ENCODE results near the gene CIAO1. TPM values are rescaled to one million over a fixed set of nuclear protein-coding genes. Genes with fewer than 3 reads are reported as not detected.

The CIAO1 gene
- total and polyA plus RNA-seq, 2 of the 13 experiments (the other 11 are each of a cell fraction or from before 2014, with no cell fraction given) = 99.3 to 120 TPM

- TF ChIP-seq RXRA (CRISPR knock-in tag; IDR thresholded peaks at IDR 0.05) = peak; percentile 85
- no peak; the same call in 1 of the 2 replicates for TF ChIP-seq ZNF558 (CRISPR knock-in tag; IDR thresholded peaks at IDR 0.05; ENCODE audit: borderline replicate concordance)
- no peak for TF ChIP-seq HOXA7 (CRISPR knock-in tag; IDR thresholded peaks at IDR 0.05)
- TF ChIP-seq AKNA (CRISPR knock-in tag; IDR thresholded peaks at IDR 0.05; ENCODE audit: borderline replicate concordance) = peak; percentile 88; the same call in 1 of the 2 replicates
- peak; percentile 85 for TF ChIP-seq ZBTB20 (CRISPR knock-in tag; IDR thresholded peaks at IDR 0.05; ENCODE audit: borderline replicate concordance, low read depth)
- TF ChIP-seq MAX (IDR thresholded peaks at IDR 0.05) = peak; percentile 96
- no peak for TF ChIP-seq NBN (conservative IDR thresholded peaks at IDR 0.05)
- TF ChIP-seq GATAD1 (CRISPR knock-in tag; IDR thresholded peaks at IDR 0.05) = peak; percentile 99
- TF ChIP-seq YEATS4 (CRISPR knock-in tag; IDR thresholded peaks at IDR 0.05; ENCODE audit: borderline replicate concordance) = peak; percentile 99
- 0 out of 2 replicates have a peak, but pooled peaks have one; percentile 1 for TF ChIP-seq ZNF572 (CRISPR knock-in tag; IDR thresholded peaks at IDR 0.05)
- TF ChIP-seq PBX3 (CRISPR knock-in tag; IDR thresholded peaks at IDR 0.05; ENCODE audit: borderline replicate concordance) = no peak
- TF ChIP-seq ZNF550 (CRISPR knock-in tag; IDR thresholded peaks at IDR 0.05; ENCODE audit: borderline replicate concordance) = peak; percentile 97; the same call in 1 of the 2 replicates
- TF ChIP-seq ZNF33A (CRISPR knock-in tag; IDR thresholded peaks at IDR 0.05; ENCODE audit: borderline replicate concordance) = 0 out of 2 replicates have a peak, but pooled peaks have one; percentile 4
- 0 out of 2 replicates have a peak, but pooled peaks have one; percentile 98 for TF ChIP-seq ZNF383 (CRISPR knock-in tag; IDR thresholded peaks at IDR 0.05; ENCODE audit: borderline replicate concordance)
- TF ChIP-seq KDM1A (CRISPR knock-in tag; IDR thresholded peaks at IDR 0.05) = no peak
- peak; percentile 97 for TF ChIP-seq WIZ (CRISPR knock-in tag; IDR thresholded peaks at IDR 0.05)
- TF ChIP-seq ZNF446 (CRISPR knock-in tag; IDR thresholded peaks at IDR 0.05) = no peak
These were observed 39.3 kb downstream of the CIAO1 start, which contains the start of gene SNRNP200 (continued) for GRCh38 chr2:96305091-96305978.

Measured in HepG2 (cell line).